Measurements from ENCODE around the gene CTXN3.

The CTXN3 gene

GRCh38 chr5:127601601-127602000 lies 47.3 kb upstream of the CTXN3 start:
- no peak overlapping the region for H3K4ac ChIP-seq (ENCODE audit: low read depth, low read length)
- no peak overlapping the region for H3K18ac ChIP-seq (ENCODE audit: low read length)
- H3K9ac ChIP-seq (ENCODE audit: low read length): no peak overlapping the region
- no peak for DNase-seq
- H4K91ac ChIP-seq (ENCODE audit: low read depth, low read length): no peak overlapping the region
- H2BK12ac ChIP-seq (ENCODE audit: low read length): no peak overlapping the region
- no peak overlapping the region for H4K12ac ChIP-seq (ENCODE audit: low read depth, low read length)
- no peaks in the 10 kb centered on the region for H3K27me3 ChIP-seq (ENCODE audit: insufficient read depth, low read length)
- H3K27ac ChIP-seq (ENCODE audit: low read depth, low read length): no peak overlapping the region
- WGBS (ENCODE audit: extremely low coverage, insufficient coverage, insufficient read length): no CpG with 5 or more reads among the region's 4 CpGs
- H3K4me3 ChIP-seq (ENCODE audit: low read depth, low read length): no peak overlapping the region
- no peak overlapping the region for H3K4me2 ChIP-seq (ENCODE audit: low read length)
- H3K9me3 ChIP-seq (ENCODE audit: insufficient read depth, low read depth, low read length): no peaks in the 10 kb centered on the region
- H3K14ac ChIP-seq (ENCODE audit: low read length): no peak overlapping the region
- H3K4me1 ChIP-seq (ENCODE audit: control insufficient read depth in 1 of 2, insufficient read depth in 2 of 2, low read length in 2 of 2): no peaks in the 10 kb centered on the region
- H4K8ac ChIP-seq (ENCODE audit: low read depth, low read length): no peak overlapping the region
- no peak overlapping the region for H2AK5ac ChIP-seq (ENCODE audit: low read length)
- no peak overlapping the region for H3K23ac ChIP-seq (ENCODE audit: low read length)
- H2BK120ac ChIP-seq (ENCODE audit: insufficient read depth, low read length, poor library complexity): no peak overlapping the region
- no peaks in the 10 kb centered on the region for H3K79me1 ChIP-seq (ENCODE audit: low read length)
- no peak overlapping the region for H2AFZ ChIP-seq (ENCODE audit: insufficient read depth, low read length, poor library complexity)
- H3K79me2 ChIP-seq (ENCODE audit: control insufficient read depth, insufficient read depth, low read length, poor library complexity): no peaks in the 10 kb centered on the region
- no peaks in the 10 kb centered on the region for H3K36me3 ChIP-seq (ENCODE audit: control insufficient read depth in 1 of 2, insufficient read depth in 2 of 2, low read length in 2 of 2)
- no peak overlapping the region for H2BK5ac ChIP-seq (ENCODE audit: low read depth, low read length, poor library complexity)

- Histone ChIP-seq H2BK120ac (ENCODE audit: insufficient read depth, low read length, poor library complexity) (no peak overlapping the region), H3K14ac (ENCODE audit: low read length) (no peak overlapping the region), H2AFZ (ENCODE audit: insufficient read depth, low read length, poor library complexity) (no peak overlapping the region), H3K79me2 (ENCODE audit: control insufficient read depth, insufficient read depth, low read length, poor library complexity) (no peaks in the 10 kb centered on the region), H3K4me3 (ENCODE audit: low read depth, low read length) (no peak overlapping the region), H3K9ac (ENCODE audit: low read length) (no peak overlapping the region), H3K23ac (ENCODE audit: low read length) (no peak overlapping the region), H4K8ac (ENCODE audit: low read depth, low read length) (no peak overlapping the region), H3K9me3 (ENCODE audit: insufficient read depth, low read depth, low read length) (no peaks in the 10 kb centered on the region), H2BK5ac (ENCODE audit: low read depth, low read length, poor library complexity) (no peak overlapping the region), H3K18ac (ENCODE audit: low read length) (no peak overlapping the region), H2BK12ac (ENCODE audit: low read length) (no peak overlapping the region), H3K36me3 (ENCODE audit: control insufficient read depth in 1 of 2, insufficient read depth in 2 of 2, low read length in 2 of 2) (no peaks in the 10 kb centered on the region), H3K27me3 (ENCODE audit: insufficient read depth, low read length) (no peaks in the 10 kb centered on the region), H3K79me1 (ENCODE audit: low read length) (no peaks in the 10 kb centered on the region), H4K91ac (ENCODE audit: low read depth, low read length) (no peak overlapping the region), H3K27ac (ENCODE audit: low read depth, low read length) (no peak overlapping the region), H3K4me2 (ENCODE audit: low read length) (no peak overlapping the region), H2AK5ac (ENCODE audit: low read length) (no peak overlapping the region), H3K4ac (ENCODE audit: low read depth, low read length) (no peak overlapping the region), H4K12ac (ENCODE audit: low read depth, low read length) (no peak overlapping the region), H3K4me1 (ENCODE audit: control insufficient read depth in 1 of 2, insufficient read depth in 2 of 2, low read length in 2 of 2) (no peaks in the 10 kb centered on the region)
- WGBS (ENCODE audit: extremely low coverage, insufficient coverage, insufficient read length): no CpG with 5 or more reads among the region's 3 CpGs
- no peak for DNase-seq
Observed at GRCh38 chr5:127602481-127602880, 46.4 kb upstream of the CTXN3 start.

- H2BK12ac ChIP-seq (ENCODE audit: low read length): no peak overlapping the region
Observed at GRCh38 chr5:127602896-127603844, 45.7 kb upstream of the CTXN3 start.

GRCh38 chr5:127608077-127608660 lies 40.7 kb upstream of the CTXN3 start:
- H3K14ac ChIP-seq (ENCODE audit: low read length): no peak overlapping the region
- no peaks in the 10 kb centered on the region for H3K79me1 ChIP-seq (ENCODE audit: low read length)
- no peaks in the 10 kb centered on the region for H3K4me1 ChIP-seq (ENCODE audit: control insufficient read depth in 1 of 2, insufficient read depth in 2 of 2, low read length in 2 of 2)
- H3K27ac ChIP-seq (ENCODE audit: low read depth, low read length): no peak overlapping the region
- H3K27me3 ChIP-seq (ENCODE audit: insufficient read depth, low read length): no peaks in the 10 kb centered on the region
- H3K4me2 ChIP-seq (ENCODE audit: low read length): no peak overlapping the region
- H2BK12ac ChIP-seq (ENCODE audit: low read length): no peak overlapping the region
- H2AFZ ChIP-seq (ENCODE audit: insufficient read depth, low read length, poor library complexity): no peak overlapping the region
- no peak overlapping the region for H2BK120ac ChIP-seq (ENCODE audit: insufficient read depth, low read length, poor library complexity)
- no peak overlapping the region for H3K23ac ChIP-seq (ENCODE audit: low read length)
- H3K18ac ChIP-seq (ENCODE audit: low read length): no peak overlapping the region
- no peaks in the 10 kb centered on the region for H3K79me2 ChIP-seq (ENCODE audit: control insufficient read depth, insufficient read depth, low read length, poor library complexity)
- H2AK5ac ChIP-seq (ENCODE audit: low read length): no peak overlapping the region
- no peak overlapping the region for H4K91ac ChIP-seq (ENCODE audit: low read depth, low read length)
- H4K8ac ChIP-seq (ENCODE audit: low read depth, low read length): no peak overlapping the region
- no peak for DNase-seq
- H3K4ac ChIP-seq (ENCODE audit: low read depth, low read length): no peak overlapping the region
- no peaks in the 10 kb centered on the region for H3K9me3 ChIP-seq (ENCODE audit: insufficient read depth, low read depth, low read length)
- no peak overlapping the region for H3K9ac ChIP-seq (ENCODE audit: low read length)
- H3K4me3 ChIP-seq (ENCODE audit: low read depth, low read length): no peak overlapping the region
- no peaks in the 10 kb centered on the region for H3K36me3 ChIP-seq (ENCODE audit: control insufficient read depth in 1 of 2, insufficient read depth in 2 of 2, low read length in 2 of 2)
- H2BK5ac ChIP-seq (ENCODE audit: low read depth, low read length, poor library complexity): no peak overlapping the region
- no peak overlapping the region for H4K12ac ChIP-seq (ENCODE audit: low read depth, low read length)
- WGBS (ENCODE audit: extremely low coverage, insufficient coverage, insufficient read length): no CpG with 5 or more reads among the region's 6 CpGs

More at GRCh38 chr5:127602896-127603844, 45.7 kb upstream of the CTXN3 start:
- H3K27ac ChIP-seq (ENCODE audit: low read depth, low read length): no peak overlapping the region
- H3K9me3 ChIP-seq (ENCODE audit: insufficient read depth, low read depth, low read length): no peaks in the 10 kb centered on the region
- H3K27me3 ChIP-seq (ENCODE audit: insufficient read depth, low read length): no peaks in the 10 kb centered on the region
- no peak overlapping the region for H3K4me3 ChIP-seq (ENCODE audit: low read depth, low read length)
- no peak overlapping the region for H4K12ac ChIP-seq (ENCODE audit: low read depth, low read length)
- H4K8ac ChIP-seq (ENCODE audit: low read depth, low read length): no peak overlapping the region
- no CpG with 5 or more reads among the region's 8 CpGs for WGBS (ENCODE audit: extremely low coverage, insufficient coverage, insufficient read length)
- DNase-seq: no peak
- no peak overlapping the region for H2BK120ac ChIP-seq (ENCODE audit: insufficient read depth, low read length, poor library complexity)
- H3K14ac ChIP-seq (ENCODE audit: low read length): no peak overlapping the region
- no peaks in the 10 kb centered on the region for H3K36me3 ChIP-seq (ENCODE audit: control insufficient read depth in 1 of 2, insufficient read depth in 2 of 2, low read length in 2 of 2)
- no peak overlapping the region for H2AK5ac ChIP-seq (ENCODE audit: low read length)
- H2AFZ ChIP-seq (ENCODE audit: insufficient read depth, low read length, poor library complexity): no peak overlapping the region
- H3K4ac ChIP-seq (ENCODE audit: low read depth, low read length): no peak overlapping the region
- no peak overlapping the region for H3K23ac ChIP-seq (ENCODE audit: low read length)
- no peak overlapping the region for H4K91ac ChIP-seq (ENCODE audit: low read depth, low read length)
- no peak overlapping the region for H3K18ac ChIP-seq (ENCODE audit: low read length)
- H3K79me1 ChIP-seq (ENCODE audit: low read length): no peaks in the 10 kb centered on the region
- H3K4me2 ChIP-seq (ENCODE audit: low read length): no peak overlapping the region
- H3K9ac ChIP-seq (ENCODE audit: low read length): no peak overlapping the region
- no peaks in the 10 kb centered on the region for H3K79me2 ChIP-seq (ENCODE audit: control insufficient read depth, insufficient read depth, low read length, poor library complexity)
- H3K4me1 ChIP-seq (ENCODE audit: control insufficient read depth in 1 of 2, insufficient read depth in 2 of 2, low read length in 2 of 2): no peaks in the 10 kb centered on the region
- no peak overlapping the region for H2BK5ac ChIP-seq (ENCODE audit: low read depth, low read length, poor library complexity)
